Head of caudate nucleus (tissue), 42 donors: ENCODE data around the gene CHST3.
"Not testable (repeated sequence)": the region's sequence is repeated elsewhere in the genome, so short reads cannot be mapped to it uniquely, and the experiment has no call there.

Source experiments
- DNase-seq, 42 donors: peaks; one replicate each; pipeline versions ENCODE4 v3.0.0 to v3.0.0-alpha.2; 2020 to 2021; ENCODE audit warnings: mixed read lengths in 7 of 42
- intact Hi-C: fragments of 100-400 bp; cut with DNase I; formaldehyde crosslinking; loops from one replicate; pipeline ENCODE4 v1.15.0; 2022

Gene CHST3

DNA sequence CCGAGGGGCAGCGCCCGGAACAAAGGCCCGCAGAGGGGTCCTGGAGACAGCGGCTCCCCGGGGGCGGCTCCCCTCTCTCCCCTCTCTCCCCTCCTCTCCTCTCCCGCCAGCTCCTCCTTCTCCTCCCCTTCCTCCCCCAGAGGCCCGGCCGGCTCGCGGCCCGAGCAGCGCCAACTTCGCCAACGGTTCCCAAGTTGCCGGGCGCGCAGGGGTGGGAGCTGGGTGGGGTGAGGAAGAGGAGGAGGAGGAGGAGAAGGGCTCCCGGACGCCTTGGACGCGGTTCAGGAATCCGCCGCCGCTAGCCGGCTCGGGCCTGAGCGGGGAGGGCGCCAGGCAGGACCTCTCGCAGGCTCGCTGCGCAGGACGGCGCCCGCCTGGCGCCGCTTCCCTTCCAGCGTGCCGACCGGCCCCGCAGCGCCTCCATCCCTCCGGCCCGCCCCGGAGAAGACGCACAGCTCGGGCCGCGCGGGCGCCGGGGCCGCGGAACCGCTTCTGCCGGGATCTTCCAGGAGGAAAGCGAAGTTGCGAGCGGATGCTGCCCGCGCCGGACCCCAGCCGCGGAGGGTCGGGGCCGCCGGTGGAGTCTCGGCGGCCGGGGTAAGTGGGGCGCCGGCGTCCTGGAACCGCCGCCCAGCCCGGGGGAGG lies at the start of gene CHST3:
Gene CHST3, plus strand, starts transcription at position 298 of the 645 bp plus-strand sequence. CDS start 41,448 bp downstream, outside the sequence.
- intact Hi-C loops: loop anchor here (10.0 kb wide), 1 partner anchor 371 kb away; no protein-coding TSS in a partner anchor
- peak in 40 of 42 donors; percentile 54 to 88 (median 74) for DNase-seq

- intact Hi-C loops: no loop called here
- no peak for DNase-seq
Observed at GRCh38 chr10:71916827-71917226, 47.4 kb upstream of the CHST3 start.

- intact Hi-C loops: no loop called here
- no peak for DNase-seq
Observed at GRCh38 chr10:71918992-71919391, 45.2 kb upstream of the CHST3 start.

DNA sequence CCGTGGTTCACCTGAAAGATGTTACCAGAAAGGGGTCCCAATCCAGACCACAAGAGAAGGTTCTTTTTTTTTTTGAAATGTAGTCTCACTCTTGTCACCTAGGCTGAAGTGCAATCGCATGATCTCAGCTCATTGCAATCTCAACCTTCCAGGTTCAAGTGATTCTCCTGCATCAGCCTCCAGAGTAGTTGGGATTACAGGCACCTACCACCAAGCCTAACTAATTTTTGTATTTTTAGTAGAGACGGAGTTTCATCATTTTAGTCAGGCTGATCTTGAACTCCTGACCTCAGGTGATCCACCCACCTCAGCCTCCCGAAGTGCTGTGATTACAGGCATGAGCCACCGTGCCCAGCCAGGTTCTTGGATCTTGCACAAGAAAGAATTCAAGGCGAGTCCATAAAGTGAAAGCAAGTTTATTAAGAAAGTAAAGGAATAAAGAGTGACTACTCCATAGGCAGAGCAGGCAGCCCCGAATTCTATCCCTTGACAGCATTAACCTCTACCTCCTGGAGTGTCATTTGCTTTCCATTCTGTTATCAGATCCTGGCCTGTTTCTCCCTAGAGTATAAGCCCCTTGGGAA lies 44.1 kb upstream of the CHST3 start:
- DNase-seq, intact Hi-C loops: not testable (repeated sequence)

GRCh38 chr10:71920540-71921323 lies 43.5 kb upstream of the CHST3 start:
- intact Hi-C loops: no loop called here
- no peak for DNase-seq

DNA sequence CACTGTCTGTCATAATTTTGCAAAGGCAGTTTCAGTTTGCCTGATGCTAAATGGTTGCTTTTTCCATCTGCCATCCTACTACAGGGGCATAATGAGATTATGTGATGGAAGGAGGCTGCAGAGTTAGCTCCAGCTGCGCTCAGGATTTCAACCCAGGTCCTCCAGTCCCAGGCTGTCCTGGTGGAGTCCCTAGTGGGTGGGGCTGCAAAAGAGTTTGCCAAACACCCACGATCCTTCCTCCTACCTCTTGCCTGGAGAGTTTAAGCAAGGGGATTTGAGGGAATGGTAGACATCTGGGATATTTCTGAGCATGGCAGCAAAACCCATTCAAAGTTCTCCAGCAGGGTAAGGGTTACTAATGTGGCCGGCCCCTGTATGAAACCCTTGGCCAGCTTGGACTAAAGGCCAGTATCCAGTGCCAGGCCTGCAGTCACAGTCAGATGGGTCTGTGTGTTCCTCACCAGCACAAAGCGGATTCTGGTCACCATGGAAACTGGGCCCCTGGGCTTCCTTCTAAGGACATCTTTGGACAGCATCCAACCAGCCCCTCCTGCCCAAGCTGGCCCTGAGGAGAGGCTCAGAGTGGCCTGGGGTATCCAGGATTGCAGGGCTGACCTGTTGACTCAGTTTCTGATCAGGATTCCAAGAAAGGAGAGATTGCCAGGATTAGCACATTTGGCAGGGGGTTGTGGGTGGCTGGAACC lies 42.7 kb upstream of the CHST3 start:
- peak; percentile 14 to 90 (median 64) for DNase-seq
- intact Hi-C loops: no loop called here

- intact Hi-C loops: no loop called here
- DNase-seq: no peak
Observed at GRCh38 chr10:71923138-71923692, 41.0 kb upstream of the CHST3 start.

- DNase-seq: no peak
- intact Hi-C loops: no loop called here
Observed at GRCh38 chr10:71924771-71925170, 39.4 kb upstream of the CHST3 start.

DNA sequence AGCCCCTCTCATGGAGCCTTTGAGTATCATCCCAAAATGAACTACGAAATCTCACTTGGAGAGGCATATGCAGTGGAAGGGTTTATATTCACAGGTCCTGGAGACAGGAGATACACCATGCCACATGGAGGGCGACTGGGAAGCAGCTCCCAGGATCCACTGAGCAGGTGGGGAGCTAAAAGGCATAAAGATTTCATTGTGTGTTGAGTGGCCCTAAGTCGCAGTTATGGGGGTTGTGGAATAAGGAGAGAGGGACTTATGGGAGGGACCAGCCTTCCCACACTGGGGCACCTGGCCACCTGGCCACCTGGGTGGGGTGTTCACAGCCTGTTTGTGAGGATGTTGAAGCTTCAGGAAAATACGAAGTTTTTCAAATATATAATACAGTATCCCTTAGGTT lies 37.0 kb upstream of the CHST3 start:
- intact Hi-C loops: no loop called here
- no peak for DNase-seq

DNA sequence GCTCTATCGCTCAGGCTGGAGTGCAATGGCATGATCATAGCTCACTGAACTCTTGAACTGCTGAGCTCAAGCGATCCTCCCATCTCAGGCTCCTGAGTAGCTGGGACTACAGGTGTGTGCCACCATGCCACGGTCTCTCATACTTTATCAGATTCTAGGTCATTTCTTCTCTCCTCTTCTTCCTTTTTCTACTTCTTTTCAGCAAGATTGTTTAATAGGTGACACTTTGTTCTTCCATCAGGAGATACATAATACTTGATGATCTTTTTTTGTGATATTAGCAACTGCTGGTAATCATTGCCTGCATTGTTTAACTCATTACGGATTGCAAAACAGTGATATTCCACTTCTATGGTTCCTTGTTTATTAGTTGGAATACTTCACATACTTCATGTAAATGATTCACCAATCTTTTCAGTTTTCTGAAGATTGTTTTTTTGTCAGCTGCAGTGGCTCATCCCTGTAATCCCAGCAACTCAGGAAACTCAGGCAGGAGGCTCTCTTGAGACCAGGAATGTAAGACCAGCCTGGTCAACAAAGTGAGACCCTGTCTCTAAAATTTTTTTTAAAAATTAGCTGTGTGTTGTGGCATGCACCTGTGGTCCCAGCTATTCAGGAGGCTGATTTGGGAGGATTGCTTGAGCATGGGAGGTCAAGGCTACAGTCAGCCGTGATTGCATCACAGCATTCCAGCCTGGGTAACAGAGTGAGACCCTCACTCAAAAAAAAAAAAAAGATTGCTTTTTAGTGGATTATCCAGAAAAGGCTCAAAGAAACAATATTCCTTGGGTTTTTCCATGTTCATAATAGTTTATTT lies 36.2 kb upstream of the CHST3 start:
- no peak for DNase-seq
- intact Hi-C loops: no loop called here

- intact Hi-C loops: no loop called here
- DNase-seq: no peak
Observed at GRCh38 chr10:71931295-71931694, 32.9 kb upstream of the CHST3 start.

DNA sequence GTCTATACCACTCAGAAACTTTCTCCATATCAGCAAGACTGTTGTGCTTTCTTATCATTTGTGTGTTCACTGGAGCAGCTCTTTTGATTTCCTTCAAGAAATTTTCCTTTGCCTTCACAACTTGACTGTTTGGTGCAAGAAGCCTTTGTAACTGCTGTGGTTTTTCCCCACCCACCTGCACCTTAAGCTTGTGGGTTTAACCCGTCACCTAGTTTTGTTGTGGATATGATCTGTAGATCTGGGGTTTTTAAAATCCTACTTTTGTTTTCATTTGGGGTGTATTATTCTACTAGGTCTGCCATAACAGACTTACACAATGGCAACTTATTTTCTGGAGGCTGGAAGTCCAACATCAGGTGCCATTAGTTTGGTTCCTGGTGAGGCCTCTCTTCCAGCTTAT lies 30.5 kb upstream of the CHST3 start:
- no peak for DNase-seq
- intact Hi-C loops: no loop called here

DNA sequence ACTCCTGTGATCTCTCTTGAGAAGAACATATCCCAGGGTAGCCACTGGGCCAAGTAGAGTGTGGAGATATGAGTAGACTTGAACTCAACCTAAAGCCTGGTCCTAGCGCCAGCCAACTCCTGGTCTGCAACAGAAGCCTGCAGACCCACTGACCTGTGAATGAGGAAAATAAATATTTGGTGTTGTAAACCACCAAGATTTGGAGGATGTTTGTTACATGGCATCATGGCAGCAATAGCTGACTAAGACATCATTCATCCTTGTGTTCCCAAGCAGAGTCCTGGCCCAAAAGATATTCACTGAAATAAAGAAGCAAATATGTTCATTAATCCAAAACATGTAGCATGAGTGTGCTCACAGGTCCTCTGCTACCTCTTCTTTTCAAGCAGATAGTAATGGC lies 26.0 kb upstream of the CHST3 start:
- DNase-seq: no peak
- intact Hi-C loops: no loop called here

DNA sequence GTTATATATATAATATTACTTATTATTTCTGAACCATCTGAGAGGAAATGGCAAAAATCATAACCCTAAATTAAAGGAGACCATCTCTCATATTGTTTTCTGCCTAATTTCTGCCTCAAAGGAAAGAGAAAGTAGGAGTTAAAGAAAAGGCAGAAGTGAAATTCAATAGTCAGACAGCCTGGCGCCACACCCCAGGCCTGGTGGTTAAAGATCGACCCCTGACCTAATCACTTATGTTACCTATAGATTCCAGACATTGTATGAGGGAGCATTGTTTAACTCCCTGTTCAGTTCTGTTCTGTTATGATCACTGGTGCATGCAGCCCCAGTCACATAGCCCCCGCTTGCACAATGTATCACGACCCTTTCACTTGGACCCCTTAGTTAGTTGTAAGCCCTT lies 24.9 kb upstream of the CHST3 start:
- intact Hi-C loops: no loop called here

GRCh38 chr10:71939861-71940474 lies 24.2 kb upstream of the CHST3 start:
- intact Hi-C loops: no loop called here

More for the DNA sequence above, 24.9 kb upstream of the CHST3 start:
- DNase-seq: no peak

DNA sequence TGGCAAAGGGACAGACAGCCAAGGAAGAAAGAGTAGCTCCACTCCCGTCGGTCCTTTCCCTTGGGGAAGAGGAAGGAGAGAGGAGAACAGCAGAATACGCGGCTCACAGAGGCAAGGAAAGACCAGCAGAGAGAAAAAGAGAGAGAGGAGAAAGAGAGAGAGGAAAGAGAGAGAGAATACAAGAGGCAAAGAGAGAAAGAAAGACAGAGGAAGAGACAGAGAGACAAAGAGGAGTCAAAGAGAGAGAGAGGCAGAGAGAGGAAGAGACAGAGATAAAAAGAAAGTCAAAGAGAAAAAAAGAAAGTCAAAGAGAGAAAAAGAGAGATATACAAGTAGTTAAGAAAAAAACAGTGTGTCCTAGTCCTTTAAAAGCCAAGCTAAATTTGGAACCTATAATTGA lies 23.4 kb upstream of the CHST3 start:
- intact Hi-C loops: no loop called here

More at GRCh38 chr10:71939861-71940474, 24.2 kb upstream of the CHST3 start:
- no peak for DNase-seq

DNA sequence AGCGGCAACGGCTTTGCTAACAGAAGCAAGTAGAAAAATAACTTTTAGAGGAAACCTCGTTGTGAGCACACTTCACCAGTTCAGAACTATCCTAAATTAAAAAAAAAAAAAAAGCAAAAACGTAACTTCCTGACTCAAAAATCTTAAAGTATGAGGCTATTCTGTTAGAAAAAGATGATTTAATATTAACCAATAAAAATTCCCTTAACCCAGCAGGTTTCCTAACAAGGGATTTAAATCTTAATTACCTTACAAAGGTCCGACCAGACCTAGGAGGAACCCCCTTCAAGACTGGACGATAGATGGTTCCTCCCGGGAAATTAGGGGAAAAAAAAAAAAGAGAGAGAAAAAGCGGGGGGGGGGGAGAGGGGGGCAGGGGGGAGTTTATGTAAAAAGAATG lies 22.9 kb upstream of the CHST3 start:
- intact Hi-C loops: no loop called here
- no peak for DNase-seq

More for the DNA sequence above, 23.4 kb upstream of the CHST3 start:
- no peak for DNase-seq

DNA sequence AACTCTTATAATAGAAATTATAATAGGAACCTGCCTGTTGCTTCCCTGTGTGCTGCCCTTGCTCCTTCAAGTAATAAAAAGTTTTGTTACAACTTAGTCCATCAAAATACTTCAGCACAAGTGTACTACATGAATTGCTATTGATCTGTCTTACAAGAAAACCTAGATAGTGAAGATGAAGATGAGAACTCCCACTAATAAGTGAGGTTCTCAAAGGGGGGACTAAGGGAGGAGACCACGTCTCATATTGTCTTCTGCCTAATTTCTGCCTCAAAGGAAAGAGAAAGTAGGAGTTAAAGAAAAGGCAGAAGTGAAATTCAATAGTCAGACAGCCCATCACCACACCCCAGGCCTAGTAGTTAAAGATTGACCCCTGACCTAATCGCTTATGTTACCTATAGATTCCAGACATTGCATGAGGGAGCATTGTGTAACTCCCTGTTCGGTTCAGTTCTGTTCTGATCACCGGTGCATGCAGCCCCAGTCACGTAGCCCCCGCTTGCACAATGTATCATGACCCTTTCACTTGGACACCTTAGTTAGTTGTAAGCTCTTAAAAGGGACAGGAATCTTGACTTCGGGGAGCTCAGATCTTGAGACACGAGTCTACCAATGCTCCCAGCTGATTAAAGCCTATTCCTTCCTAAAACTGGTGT lies 18.2 kb upstream of the CHST3 start:
- intact Hi-C loops: no loop called here
- DNase-seq: no peak
